ENCODE measurements around the gene SIK3. TPM values are rescaled to one million over a fixed set of nuclear protein-coding genes. Genes with fewer than 3 reads are reported as not detected.

Gene SIK3
- total and polyA plus RNA-seq, 2 donors (not counting 3 experiments of a cell fraction or from before 2014, with no cell fraction given) = 10.3 to 21.3 TPM

DNA sequence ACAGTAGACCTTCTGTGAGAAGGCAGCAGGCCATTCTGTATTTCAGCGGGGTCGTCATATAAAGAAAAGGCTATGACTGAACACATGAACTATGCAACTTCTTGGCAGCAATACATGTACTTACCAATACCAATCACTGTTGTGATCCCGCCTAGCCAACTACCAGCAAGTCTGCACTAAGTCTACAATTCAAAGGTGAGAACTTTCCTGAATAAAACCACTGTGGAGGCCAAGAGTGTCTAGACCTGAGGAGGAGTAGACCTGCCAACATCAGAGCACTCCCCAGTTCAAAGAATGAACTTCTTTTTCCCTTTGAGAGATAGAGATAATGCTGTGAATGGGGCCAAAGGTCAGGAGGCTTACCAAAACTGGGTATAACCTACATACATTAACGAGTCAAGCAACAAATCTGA, 108.2 kb downstream of the SIK3 start:
- POLR2A ChIA-PET = no interaction called here

DNA sequence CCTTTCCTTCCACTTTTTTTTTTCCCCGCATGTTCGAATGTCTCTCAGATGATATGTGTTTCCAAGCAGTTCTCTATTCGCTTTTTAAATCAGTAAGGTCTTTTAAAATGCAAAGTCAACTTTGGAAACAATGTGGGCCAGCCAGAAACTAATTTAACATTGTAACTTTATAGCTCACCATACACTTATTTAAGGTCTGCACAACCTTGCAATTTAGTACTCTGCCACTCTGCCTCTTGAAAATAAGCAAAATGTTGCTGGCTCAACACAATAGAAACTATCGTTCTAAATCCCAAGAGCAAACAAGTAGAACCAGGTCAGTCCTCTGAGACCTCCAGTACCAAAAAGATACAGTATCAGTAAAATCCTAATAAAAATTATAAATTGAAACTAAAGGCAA, 109.0 kb downstream of the SIK3 start:
- ChIA-PET CTCF (no interaction called here), POLR2A (no interaction called here)
- H3K4me3 ChIP-seq (replicated peaks in 1 of 3; ENCODE audit: insufficient read depth in 1 of 3, low read depth in 1 of 3, low read length in 3 of 3) = no peak overlapping the region
- DNase-seq (ENCODE audit: low read depth, low spot score) (no peak), FAIRE-seq (no peak)
- H3K9me1 ChIP-seq (replicated peaks; ENCODE audit: control insufficient read depth, extremely low read depth, insufficient read depth, low read length) = no peaks in the 10 kb centered on the region
- H3K9me3 ChIP-seq (replicated peaks; ENCODE audit: control insufficient read depth, insufficient read depth, low read length) = no peaks in the 10 kb centered on the region
- TF ChIP-seq JUN (IDR thresholded peaks at IDR 0.05; ENCODE audit: borderline replicate concordance, insufficient read depth, insufficient read length, low read depth) (no peak), FOS (IDR thresholded peaks at IDR 0.05; ENCODE audit: borderline replicate concordance, insufficient read depth, low read length) (no peak), MYC (IDR thresholded peaks at IDR 0.05; ENCODE audit: low read depth, low read length) (no peak), GATA2 (IDR thresholded peaks at IDR 0.05; ENCODE audit: insufficient read depth, insufficient read length, low read depth, low read length) (no peak), POLR2AphosphoS5 (IDR thresholded peaks at IDR 0.05; ENCODE audit: insufficient read depth, low read depth, low read length) (no peak), POLR2A (IDR thresholded peaks at IDR 0.05; ENCODE audit: low read depth, low read length) (no peak), EZH2 (IDR thresholded peaks at IDR 0.05; ENCODE audit: borderline replicate concordance, low read depth, low read length, severe bottlenecking) (no peak)
- TF ChIP-seq, protein P1, sequence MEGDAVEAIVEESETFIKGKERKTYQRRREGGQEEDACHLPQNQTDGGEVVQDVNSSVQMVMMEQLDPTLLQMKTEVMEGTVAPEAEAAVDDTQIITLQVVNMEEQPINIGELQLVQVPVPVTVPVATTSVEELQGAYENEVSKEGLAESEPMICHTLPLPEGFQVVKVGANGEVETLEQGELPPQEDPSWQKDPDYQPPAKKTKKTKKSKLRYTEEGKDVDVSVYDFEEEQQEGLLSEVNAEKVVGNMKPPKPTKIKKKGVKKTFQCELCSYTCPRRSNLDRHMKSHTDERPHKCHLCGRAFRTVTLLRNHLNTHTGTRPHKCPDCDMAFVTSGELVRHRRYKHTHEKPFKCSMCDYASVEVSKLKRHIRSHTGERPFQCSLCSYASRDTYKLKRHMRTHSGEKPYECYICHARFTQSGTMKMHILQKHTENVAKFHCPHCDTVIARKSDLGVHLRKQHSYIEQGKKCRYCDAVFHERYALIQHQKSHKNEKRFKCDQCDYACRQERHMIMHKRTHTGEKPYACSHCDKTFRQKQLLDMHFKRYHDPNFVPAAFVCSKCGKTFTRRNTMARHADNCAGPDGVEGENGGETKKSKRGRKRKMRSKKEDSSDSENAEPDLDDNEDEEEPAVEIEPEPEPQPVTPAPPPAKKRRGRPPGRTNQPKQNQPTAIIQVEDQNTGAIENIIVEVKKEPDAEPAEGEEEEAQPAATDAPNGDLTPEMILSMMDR (IDR thresholded peaks at IDR 0.05; ENCODE audit: extremely low read depth in 1 of 2, insufficient read depth in 1 of 2, low read depth in 1 of 2, low read length in 2 of 2) = no peak
- TF ChIP-seq, protein P2, sequence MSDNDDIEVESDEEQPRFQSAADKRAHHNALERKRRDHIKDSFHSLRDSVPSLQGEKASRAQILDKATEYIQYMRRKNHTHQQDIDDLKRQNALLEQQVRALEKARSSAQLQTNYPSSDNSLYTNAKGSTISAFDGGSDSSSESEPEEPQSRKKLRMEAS (IDR thresholded peaks at IDR 0.05; ENCODE audit: insufficient read depth, insufficient read length) = no peak
- H3K4me1 ChIP-seq (ENCODE audit: control insufficient read depth, extremely low read depth, insufficient read depth, low read length) = no peaks in the 10 kb centered on the region
- H3K36me3 ChIP-seq (ENCODE audit: control insufficient read depth in 2 of 2, extremely low read depth in 1 of 2, insufficient read depth in 2 of 2, low read length in 2 of 2) = no peaks in the 10 kb centered on the region
- H3K79me2 ChIP-seq (ENCODE audit: control insufficient read depth, insufficient read depth, low read length) = no peaks in the 10 kb centered on the region
- no peak overlapping the region for H3K9ac ChIP-seq (replicated peaks; ENCODE audit: extremely low read depth, insufficient read depth, low read length)
- no peak overlapping the region for H3K27ac ChIP-seq (ENCODE audit: insufficient read depth, low read depth, low read length)
- dilution Hi-C loops (cut with MboI; ENCODE audit: extremely low pct_ligation_motif_present, low sequenced_read_pairs) (no loop called here), intact Hi-C loops (cut with micrococcal nuclease) (no loop called here)
- H2AFZ ChIP-seq (ENCODE audit: low read depth, low read length) = no peak overlapping the region
- no peak overlapping the region for H3K4me2 ChIP-seq (ENCODE audit: insufficient read depth, low read length)
- H4K20me1 ChIP-seq (replicated peaks; ENCODE audit: control insufficient read depth, extremely low read depth, insufficient read depth, low read length) = peaks cover 3% of the 10 kb centered on the region
- no peaks in the 10 kb centered on the region for H3K27me3 ChIP-seq (ENCODE audit: control insufficient read depth in 2 of 2, insufficient read depth in 2 of 2, low read length in 2 of 2)
- BruUV-seq (replicated peaks) = no TSS peak

More for the DNA sequence above, 108.2 kb downstream of the SIK3 start:
- no peak overlapping the region for H3K4me2 ChIP-seq (ENCODE audit: insufficient read depth, low read length)
- H3K79me2 ChIP-seq (ENCODE audit: control insufficient read depth, insufficient read depth, low read length) = no peaks in the 10 kb centered on the region
- H3K36me3 ChIP-seq (ENCODE audit: control insufficient read depth in 2 of 2, extremely low read depth in 1 of 2, insufficient read depth in 2 of 2, low read length in 2 of 2) = no peaks in the 10 kb centered on the region
- no peak for FAIRE-seq
- dilution Hi-C loops (cut with MboI; ENCODE audit: extremely low pct_ligation_motif_present, low sequenced_read_pairs) (no loop called here), intact Hi-C loops (cut with micrococcal nuclease) (no loop called here)
- H3K4me1 ChIP-seq (ENCODE audit: control insufficient read depth, extremely low read depth, insufficient read depth, low read length) = no peaks in the 10 kb centered on the region
- DNase-seq (ENCODE audit: low read depth, low spot score) = no peak
- H3K9me1 ChIP-seq (replicated peaks; ENCODE audit: control insufficient read depth, extremely low read depth, insufficient read depth, low read length) = no peaks in the 10 kb centered on the region
- BruUV-seq (replicated peaks) = no TSS peak
- H3K27ac ChIP-seq (ENCODE audit: insufficient read depth, low read depth, low read length) = no peak overlapping the region
- no peak overlapping the region for H3K9ac ChIP-seq (replicated peaks; ENCODE audit: extremely low read depth, insufficient read depth, low read length)
- H3K4me3 ChIP-seq (replicated peaks in 1 of 3; ENCODE audit: insufficient read depth in 1 of 3, low read depth in 1 of 3, low read length in 3 of 3) = no peak overlapping the region
- CTCF ChIA-PET = no interaction called here
- peaks cover 3% of the 10 kb centered on the region for H4K20me1 ChIP-seq (replicated peaks; ENCODE audit: control insufficient read depth, extremely low read depth, insufficient read depth, low read length)
- H3K9me3 ChIP-seq (replicated peaks; ENCODE audit: control insufficient read depth, insufficient read depth, low read length) = no peaks in the 10 kb centered on the region
- TF ChIP-seq GATA2 (IDR thresholded peaks at IDR 0.05; ENCODE audit: insufficient read depth, insufficient read length, low read depth, low read length) (no peak), MYC (IDR thresholded peaks at IDR 0.05; ENCODE audit: low read depth, low read length) (no peak), POLR2A (IDR thresholded peaks at IDR 0.05; ENCODE audit: low read depth, low read length) (no peak), EZH2 (IDR thresholded peaks at IDR 0.05; ENCODE audit: borderline replicate concordance, low read depth, low read length, severe bottlenecking) (no peak)
- no peaks in the 10 kb centered on the region for H3K27me3 ChIP-seq (ENCODE audit: control insufficient read depth in 2 of 2, insufficient read depth in 2 of 2, low read length in 2 of 2)
- no peak overlapping the region for H2AFZ ChIP-seq (ENCODE audit: low read depth, low read length)

Measured in endothelial cell of umbilical vein (primary cell).